ENCODE measurements around the gene AMMECR1.

Gene AMMECR1

DNA sequence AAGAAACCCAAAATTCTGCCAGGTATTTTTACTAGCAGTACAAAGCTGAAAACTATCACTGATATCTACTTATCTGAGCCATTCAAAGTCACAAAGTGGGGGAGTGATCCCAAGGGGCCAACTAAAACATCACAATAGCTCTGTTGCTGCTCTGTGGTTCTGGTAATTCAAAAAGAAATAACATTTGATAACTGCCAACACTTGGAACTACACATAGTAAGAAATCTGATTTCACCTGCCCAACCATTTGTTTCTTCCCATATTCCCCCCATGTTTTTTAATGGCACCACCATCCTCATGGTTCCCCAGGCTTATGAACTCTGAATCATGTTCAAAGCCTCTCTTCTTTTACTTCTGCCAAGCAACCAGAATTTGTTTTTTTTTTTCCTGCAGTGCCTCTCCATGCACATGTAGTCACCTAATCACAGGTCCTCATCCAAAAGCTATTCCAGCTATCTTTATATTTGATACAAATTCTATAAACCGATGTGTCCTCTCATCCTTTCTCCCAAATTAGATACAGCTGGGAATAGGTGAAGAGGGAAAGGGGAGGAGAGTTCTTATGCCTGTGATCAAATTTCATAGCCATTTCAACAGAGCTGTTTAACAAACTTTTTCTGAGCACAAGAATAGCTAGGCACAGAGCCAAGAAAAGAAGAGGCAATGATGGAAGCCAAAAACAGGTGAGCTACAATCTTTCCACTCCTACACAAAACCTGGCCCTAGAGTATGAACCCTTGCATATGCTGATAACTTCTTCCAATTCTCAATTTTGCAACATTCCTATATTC is 7.7 kb downstream of the AMMECR1 start:
- no peaks in the 10 kb centered on the region for H4K20me1 ChIP-seq (ENCODE audit: insufficient read depth)
- H3K27ac ChIP-seq = peak overlapping the region; percentile 94

DNA sequence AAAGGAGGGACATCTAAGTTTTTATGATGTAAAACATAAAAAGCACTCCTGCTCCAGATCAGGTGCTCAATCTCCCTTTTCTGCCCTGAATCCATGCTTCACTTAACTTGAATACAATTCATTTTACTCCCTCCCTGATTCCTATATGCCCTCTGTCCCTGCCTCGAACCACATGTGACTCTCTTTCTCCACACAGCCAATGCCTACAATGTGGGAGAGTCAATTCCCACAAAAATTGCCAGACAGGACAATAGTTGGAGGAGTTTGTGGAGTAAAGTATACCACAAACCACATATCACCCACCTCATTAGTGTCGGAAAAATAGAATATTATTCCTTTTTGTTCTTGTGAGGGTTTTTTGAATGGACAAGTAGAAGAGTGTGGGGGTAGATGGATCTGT is 9.7 kb downstream of the AMMECR1 start:
- H3K4me2 ChIP-seq = no peak overlapping the region
- no peak overlapping the region for H3K9ac ChIP-seq
- H4K20me1 ChIP-seq (ENCODE audit: insufficient read depth) = no peaks in the 10 kb centered on the region
- no peak overlapping the region for H3K27ac ChIP-seq
- peaks cover 75% of the 10 kb centered on the region for H3K4me1 ChIP-seq (ENCODE audit: low read depth, poor library complexity, severe bottlenecking)
- no peaks in the 10 kb centered on the region for H3K27me3 ChIP-seq (ENCODE audit: insufficient read depth, low read depth)
- no peak overlapping the region for H3K4me3 ChIP-seq (IDR thresholded peaks at IDR 0.05; ENCODE audit: insufficient read depth, low read depth, low read length)
- TF ChIP-seq, protein P1, sequence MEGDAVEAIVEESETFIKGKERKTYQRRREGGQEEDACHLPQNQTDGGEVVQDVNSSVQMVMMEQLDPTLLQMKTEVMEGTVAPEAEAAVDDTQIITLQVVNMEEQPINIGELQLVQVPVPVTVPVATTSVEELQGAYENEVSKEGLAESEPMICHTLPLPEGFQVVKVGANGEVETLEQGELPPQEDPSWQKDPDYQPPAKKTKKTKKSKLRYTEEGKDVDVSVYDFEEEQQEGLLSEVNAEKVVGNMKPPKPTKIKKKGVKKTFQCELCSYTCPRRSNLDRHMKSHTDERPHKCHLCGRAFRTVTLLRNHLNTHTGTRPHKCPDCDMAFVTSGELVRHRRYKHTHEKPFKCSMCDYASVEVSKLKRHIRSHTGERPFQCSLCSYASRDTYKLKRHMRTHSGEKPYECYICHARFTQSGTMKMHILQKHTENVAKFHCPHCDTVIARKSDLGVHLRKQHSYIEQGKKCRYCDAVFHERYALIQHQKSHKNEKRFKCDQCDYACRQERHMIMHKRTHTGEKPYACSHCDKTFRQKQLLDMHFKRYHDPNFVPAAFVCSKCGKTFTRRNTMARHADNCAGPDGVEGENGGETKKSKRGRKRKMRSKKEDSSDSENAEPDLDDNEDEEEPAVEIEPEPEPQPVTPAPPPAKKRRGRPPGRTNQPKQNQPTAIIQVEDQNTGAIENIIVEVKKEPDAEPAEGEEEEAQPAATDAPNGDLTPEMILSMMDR (conservative IDR thresholded peaks at IDR 0.05; ENCODE audit: low read depth, low read length) = no peak
- peaks cover 95% of the 10 kb centered on the region for H3K79me2 ChIP-seq (ENCODE audit: insufficient read depth, low read depth)
- H3K36me3 ChIP-seq (ENCODE audit: insufficient read depth) = no peaks in the 10 kb centered on the region
- H2AFZ ChIP-seq (ENCODE audit: low read depth) = no peak overlapping the region

More for the DNA sequence above, 7.7 kb downstream of the AMMECR1 start:
- Histone ChIP-seq H3K9ac (peak overlapping the region; percentile 14; the same call in 1 of the 2 replicates), H3K4me2 (peak overlapping the region; percentile 95), H2AFZ (ENCODE audit: low read depth) (no peak overlapping the region), H3K4me3 (IDR thresholded peaks at IDR 0.05; ENCODE audit: insufficient read depth, low read depth, low read length) (no peak overlapping the region), H3K36me3 (ENCODE audit: insufficient read depth) (no peaks in the 10 kb centered on the region), H3K27me3 (ENCODE audit: insufficient read depth, low read depth) (no peaks in the 10 kb centered on the region), H3K4me1 (ENCODE audit: low read depth, poor library complexity, severe bottlenecking) (peaks cover 75% of the 10 kb centered on the region), H3K79me2 (ENCODE audit: insufficient read depth, low read depth) (peaks cover 95% of the 10 kb centered on the region)
- TF ChIP-seq, protein P1 (conservative IDR thresholded peaks at IDR 0.05; ENCODE audit: low read depth, low read length) = no peak

DNA sequence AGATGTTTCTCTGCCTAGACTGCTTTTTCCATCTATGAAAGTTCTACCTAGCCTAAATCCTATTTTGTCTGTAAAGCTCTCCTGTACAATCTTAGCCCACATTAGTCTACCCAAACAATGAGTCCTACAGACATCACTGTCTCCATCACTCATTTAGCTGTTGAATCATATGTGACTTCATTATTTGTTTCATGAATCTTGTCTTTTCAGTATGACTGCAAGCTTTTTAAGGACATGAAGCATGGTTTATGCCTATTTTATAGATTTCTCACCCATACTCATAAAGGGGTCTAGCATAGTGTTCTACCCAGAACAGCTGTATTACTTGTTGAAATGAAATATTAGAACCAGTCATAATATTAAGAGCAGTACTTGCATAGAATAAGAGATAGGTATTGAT is 13.0 kb downstream of the AMMECR1 start:
- Histone ChIP-seq H3K9ac (no peak overlapping the region), H3K27me3 (ENCODE audit: insufficient read depth, low read depth) (no peaks in the 10 kb centered on the region), H3K36me3 (ENCODE audit: insufficient read depth) (no peaks in the 10 kb centered on the region), H3K4me1 (ENCODE audit: low read depth, poor library complexity, severe bottlenecking) (peaks cover 48% of the 10 kb centered on the region), H3K4me2 (no peak overlapping the region), H3K4me3 (IDR thresholded peaks at IDR 0.05; ENCODE audit: insufficient read depth, low read depth, low read length) (no peak overlapping the region), H3K27ac (no peak overlapping the region), H2AFZ (ENCODE audit: low read depth) (no peak overlapping the region), H4K20me1 (ENCODE audit: insufficient read depth) (0 out of 2 replicates have a peak, but pooled peaks cover 8% of the 10 kb centered on the region), H3K79me2 (ENCODE audit: insufficient read depth, low read depth) (peaks cover 95% of the 10 kb centered on the region)
- TF ChIP-seq, protein P1 (conservative IDR thresholded peaks at IDR 0.05; ENCODE audit: low read depth, low read length) = no peak

DNA sequence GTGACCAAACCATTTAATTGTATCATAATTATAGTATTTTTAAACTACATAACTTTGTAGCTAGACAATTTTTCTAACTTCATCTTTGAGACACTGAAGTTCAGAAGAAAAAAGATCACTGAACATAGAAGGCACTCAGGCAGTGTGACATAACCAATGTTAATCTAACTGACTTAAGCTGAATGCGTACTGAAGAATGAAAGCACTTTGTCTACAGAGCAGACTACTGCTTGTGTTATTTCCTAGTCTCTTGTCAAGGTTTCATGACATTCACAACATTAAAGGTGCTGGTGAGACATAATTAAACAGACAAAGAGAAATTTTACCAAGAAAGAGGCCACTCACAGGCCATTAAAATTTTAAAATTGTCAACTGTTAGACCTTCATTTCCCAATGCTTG is 13.5 kb downstream of the AMMECR1 start:
- TF ChIP-seq, protein P1 (conservative IDR thresholded peaks at IDR 0.05; ENCODE audit: low read depth, low read length) = no peak
- no peak overlapping the region for H3K4me2 ChIP-seq
- no peaks in the 10 kb centered on the region for H3K36me3 ChIP-seq (ENCODE audit: insufficient read depth)
- H3K4me3 ChIP-seq (IDR thresholded peaks at IDR 0.05; ENCODE audit: insufficient read depth, low read depth, low read length) = no peak overlapping the region
- H3K9ac ChIP-seq = no peak overlapping the region
- no peak overlapping the region for H2AFZ ChIP-seq (ENCODE audit: low read depth)
- peaks cover 95% of the 10 kb centered on the region for H3K79me2 ChIP-seq (ENCODE audit: insufficient read depth, low read depth)
- H3K27ac ChIP-seq = no peak overlapping the region
- H3K4me1 ChIP-seq (ENCODE audit: low read depth, poor library complexity, severe bottlenecking) = peaks cover 43% of the 10 kb centered on the region
- H3K27me3 ChIP-seq (ENCODE audit: insufficient read depth, low read depth) = no peaks in the 10 kb centered on the region
- H4K20me1 ChIP-seq (ENCODE audit: insufficient read depth) = 0 out of 2 replicates have a peak, but pooled peaks cover 9% of the 10 kb centered on the region
